GM13977 (cell line): ENCODE results near the gene SEPTIN2.
"Not testable (repeated sequence)": the region's sequence is repeated elsewhere in the genome, so short reads cannot be mapped to it uniquely, and the experiment has no call there.

Experiments
- DNase-seq: peaks from one replicate; pipeline ENCODE4 v3.0.0; 2012; ENCODE audit warnings: low spot score
- in situ Hi-C: fragments of 300-500 bp; cut with MboI; formaldehyde crosslinking; loops from one replicate; pipeline ENCODE4 v1.12.0; 2022; ENCODE audit warnings: low sequenced_read_pairs, low pct_unique_long_range_greater_than_20kb, mixed read lengths, inconsistent platforms; ENCODE audit not compliant: unreplicated experiment
- TF ChIP-seq, protein P1 (sequence below): IDR thresholded peaks from 2 replicates; pipeline ENCODE4 v1.5.1; 2012; ENCODE audit warnings: mild to moderate bottlenecking, control low read depth; ENCODE audit not compliant: insufficient read depth; ENCODE audit errors: extremely low read depth, missing control alignments

Gene SEPTIN2

DNA sequence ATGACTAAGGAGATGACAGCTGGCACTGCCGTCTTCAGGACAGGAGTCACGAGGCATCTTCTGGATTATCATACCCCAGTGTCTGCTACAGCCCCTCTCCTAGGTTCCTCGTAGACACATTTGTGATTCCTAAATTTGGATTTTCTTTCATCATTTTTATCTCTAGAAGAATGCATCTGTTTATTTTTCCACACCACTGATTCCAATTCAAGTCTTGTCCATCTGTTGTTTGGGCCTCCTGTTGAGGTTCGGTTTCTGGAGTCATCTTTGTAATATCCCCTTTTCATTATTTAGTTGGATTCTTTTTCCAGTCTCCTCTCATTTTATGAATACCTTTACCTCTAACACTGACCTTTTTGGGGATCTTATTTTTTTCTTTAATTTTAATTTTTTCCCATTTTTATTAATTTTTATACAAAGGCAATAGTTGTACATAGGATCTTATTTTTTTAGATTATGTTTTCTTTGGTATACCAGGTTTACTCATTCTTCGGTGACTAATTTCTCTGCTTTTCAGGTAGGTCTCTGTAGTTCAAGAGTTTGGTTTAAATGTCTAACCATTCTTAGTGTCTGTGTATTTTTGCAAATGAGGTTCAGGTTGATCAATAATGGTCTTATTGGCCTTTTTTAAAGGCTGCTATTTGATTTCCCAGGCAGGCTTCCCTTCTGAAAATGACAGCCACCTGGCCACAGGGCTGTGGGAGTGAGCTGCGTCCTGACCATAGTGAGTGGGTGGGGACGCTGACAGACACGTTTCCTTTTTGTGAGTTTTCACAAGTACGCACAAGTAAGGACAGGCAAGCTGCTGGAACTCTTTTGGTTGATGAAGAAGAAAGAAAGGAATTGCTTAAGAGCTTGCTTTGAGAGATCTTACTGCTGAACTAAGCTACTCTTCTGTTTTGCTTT lies 74.8 kb downstream of the SEPTIN2 start:
- DNase-seq: peak; percentile 52
- TF ChIP-seq, protein P1, sequence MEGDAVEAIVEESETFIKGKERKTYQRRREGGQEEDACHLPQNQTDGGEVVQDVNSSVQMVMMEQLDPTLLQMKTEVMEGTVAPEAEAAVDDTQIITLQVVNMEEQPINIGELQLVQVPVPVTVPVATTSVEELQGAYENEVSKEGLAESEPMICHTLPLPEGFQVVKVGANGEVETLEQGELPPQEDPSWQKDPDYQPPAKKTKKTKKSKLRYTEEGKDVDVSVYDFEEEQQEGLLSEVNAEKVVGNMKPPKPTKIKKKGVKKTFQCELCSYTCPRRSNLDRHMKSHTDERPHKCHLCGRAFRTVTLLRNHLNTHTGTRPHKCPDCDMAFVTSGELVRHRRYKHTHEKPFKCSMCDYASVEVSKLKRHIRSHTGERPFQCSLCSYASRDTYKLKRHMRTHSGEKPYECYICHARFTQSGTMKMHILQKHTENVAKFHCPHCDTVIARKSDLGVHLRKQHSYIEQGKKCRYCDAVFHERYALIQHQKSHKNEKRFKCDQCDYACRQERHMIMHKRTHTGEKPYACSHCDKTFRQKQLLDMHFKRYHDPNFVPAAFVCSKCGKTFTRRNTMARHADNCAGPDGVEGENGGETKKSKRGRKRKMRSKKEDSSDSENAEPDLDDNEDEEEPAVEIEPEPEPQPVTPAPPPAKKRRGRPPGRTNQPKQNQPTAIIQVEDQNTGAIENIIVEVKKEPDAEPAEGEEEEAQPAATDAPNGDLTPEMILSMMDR: no peak

DNA sequence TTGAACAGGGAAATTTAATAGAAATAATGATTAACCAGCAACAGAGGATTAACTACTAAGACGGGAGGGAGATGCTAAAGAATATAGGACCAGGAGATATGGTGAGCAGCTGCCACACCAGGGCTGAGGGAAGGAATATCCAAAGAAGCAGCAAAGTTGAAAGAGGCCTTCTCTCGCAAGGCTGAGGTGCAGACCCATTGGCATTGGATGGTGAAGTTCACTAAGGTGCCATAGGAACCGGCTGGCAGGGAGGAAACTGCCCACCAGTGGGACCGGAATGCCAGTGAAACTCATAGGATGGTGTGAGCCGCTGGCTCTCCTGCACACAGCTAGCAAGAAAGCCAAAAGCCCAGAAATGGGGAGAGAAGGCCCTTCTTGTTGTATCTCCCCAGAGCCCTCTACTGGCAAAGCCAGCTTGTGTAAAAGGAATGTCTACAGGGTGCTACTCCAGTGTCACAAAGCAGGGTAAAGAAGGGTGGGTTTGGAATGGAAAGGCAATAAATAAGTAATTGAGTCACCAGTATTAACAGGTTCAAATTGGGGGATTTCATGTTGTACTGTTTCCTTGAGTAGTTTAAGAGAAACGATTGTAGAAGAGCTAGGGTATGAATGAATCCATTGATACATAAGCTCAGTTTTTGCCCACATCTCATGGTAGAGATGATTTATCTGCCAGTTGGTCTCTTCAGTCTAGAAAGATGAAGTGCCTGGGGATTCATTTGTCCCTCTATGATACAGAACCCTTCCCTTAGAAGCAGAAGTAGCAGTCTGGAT lies 76.4 kb downstream of the SEPTIN2 start:
- in situ Hi-C loops: no loop called here
- DNase-seq: no peak
- TF ChIP-seq, protein P1: peak; percentile 60

More for the DNA sequence above, 74.8 kb downstream of the SEPTIN2 start:
- in situ Hi-C loops: no loop called here

DNA sequence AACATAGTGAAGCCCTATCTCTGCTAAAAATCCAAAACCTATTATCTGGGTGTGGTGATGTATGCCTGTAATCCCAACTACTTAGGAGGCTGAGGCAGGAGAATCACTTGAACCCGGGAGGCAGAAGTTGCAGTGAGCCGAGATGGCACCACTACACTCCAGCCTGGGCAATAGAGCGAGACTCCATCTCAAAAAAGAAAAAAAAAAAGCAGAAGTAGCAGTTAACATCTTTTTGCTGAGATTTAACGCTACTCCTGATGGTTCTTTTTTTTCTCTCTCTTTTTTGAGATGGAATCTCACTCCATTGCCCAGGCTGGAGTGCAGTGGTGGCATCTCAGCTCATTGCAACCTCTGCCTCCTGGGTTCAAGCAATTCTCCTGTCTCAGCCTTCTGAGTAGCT lies 77.0 kb downstream of the SEPTIN2 start:
- in situ Hi-C loops: not testable (repeated sequence)

DNA sequence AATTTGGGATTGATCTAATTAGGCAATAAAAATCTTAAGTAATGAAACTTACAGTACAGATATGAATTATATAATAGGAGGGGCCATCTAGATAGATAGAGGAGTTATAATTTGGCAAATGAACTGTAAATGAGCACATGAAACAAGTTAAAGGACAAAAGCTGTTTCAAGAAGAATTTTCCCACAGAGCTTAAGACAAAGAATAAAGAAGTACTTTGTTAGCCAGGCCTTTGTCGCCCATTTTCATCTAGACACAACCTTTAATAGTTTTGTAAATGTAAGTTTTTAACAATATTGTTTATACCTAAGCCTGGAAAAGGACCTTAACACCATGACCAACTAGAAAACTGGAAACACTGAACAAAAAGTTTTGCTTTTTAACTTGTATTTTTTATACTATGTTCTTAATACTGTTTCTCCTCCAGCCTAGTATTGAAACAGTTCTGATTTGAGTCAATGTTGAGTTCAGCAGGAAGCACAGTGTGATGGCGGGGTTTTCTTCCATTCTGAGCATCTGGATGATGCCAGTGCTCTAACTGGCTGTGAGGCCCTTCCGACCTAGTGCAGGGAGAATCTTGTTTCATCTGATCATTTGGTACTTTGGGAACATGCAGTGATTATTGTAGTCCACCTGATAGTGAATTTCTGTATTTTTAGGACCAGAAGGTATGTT lies 77.9 kb downstream of the SEPTIN2 start:
- TF ChIP-seq, protein P1: no peak
- in situ Hi-C loops: no loop called here

More for the DNA sequence above, 77.0 kb downstream of the SEPTIN2 start:
- not testable (repeated sequence) for DNase-seq

DNA sequence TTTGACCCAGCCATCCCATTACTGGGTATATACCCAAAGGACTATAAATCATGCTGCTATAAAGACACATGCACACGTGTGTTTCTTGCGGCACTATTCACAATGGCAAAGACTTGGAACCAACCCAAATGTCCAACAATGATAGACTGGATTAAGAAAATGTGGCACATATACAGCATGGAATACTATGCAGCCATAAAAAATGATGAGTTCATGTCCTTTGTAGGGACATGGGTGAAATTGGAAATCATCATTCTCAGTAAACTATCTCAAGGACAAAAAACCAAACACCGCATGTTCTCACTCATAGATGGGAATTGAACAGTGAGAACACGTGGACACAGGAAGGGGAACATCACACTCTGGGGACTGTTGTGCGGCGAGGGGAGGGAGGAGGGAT lies 81.1 kb downstream of the SEPTIN2 start:
- in situ Hi-C loops, DNase-seq: not testable (repeated sequence)

More for the DNA sequence above, 77.9 kb downstream of the SEPTIN2 start:
- DNase-seq: peak; percentile 32

DNA sequence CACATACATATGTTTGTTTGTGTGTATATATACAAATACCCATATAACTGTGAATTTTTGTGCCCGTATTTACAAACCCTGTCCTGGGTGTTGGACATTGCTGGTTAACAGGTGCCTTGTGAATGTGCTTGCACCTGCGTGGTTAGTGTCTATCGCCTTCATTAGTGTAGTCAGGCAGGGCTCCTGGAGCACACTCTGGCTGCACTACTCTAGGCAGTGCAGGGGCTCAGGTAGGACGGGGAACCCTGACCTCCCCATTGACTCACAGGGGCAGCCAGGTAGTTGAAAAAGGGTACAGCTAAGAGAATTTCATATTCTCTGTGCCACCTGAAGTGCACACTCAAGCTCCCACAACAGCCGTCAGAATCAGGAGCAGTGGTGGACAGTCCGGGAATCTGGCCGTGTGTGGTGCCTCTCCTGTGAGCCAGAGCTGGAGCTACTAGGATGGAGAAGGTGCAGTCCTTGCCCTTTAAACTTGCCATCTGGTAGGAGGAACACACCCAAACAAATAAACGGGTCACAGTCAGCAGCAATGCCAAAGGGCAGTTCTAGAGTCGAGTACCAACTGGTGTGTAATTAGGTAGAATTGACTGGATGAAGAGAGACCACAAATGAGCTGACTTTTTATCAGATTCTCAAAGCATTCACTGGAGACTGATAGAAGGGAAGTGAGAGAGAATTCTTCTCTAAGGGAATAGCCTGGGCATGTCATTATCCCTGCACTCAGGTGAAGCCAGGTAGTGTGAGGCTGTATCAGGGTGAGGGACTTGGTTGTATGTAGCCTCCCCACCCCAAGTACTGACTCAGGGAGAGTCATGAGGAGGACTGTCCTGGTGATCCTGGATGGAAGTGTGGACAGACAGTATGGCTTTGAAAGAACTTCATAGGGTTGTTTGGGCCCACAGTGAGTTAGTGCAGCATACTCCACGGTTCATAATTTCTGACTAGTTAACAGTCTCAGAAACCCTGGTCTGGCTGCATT lies 84.5 kb downstream of the SEPTIN2 start:
- in situ Hi-C loops: no loop called here
- TF ChIP-seq, protein P1: no peak
- no peak for DNase-seq
